ENCODE data around the gene DNAJC5. TPM values are rescaled to one million over a fixed set of nuclear protein-coding genes. Genes with fewer than 3 reads are reported as not detected.

The DNAJC5 gene
- total RNA-seq, 1 experiment from 2014 or later = 28.5 TPM

DNA sequence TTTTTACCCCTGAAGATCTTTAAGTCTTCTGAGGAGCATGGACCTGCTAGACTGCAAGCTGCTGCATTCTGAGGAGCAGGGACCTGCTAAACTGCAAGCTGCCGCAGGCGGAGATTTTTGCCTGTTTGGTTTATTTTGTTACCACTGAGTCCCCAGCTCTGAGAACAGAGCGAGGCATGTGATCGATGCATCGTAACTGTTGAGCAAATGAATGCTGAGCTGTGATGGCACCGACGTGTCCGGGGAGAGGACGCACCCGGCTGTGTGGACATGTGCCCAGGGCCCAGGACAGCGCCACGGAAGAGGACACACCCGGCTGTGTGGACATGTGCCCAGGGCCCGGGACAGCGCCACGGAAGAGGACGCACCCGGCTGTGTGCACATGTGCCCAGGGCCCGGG lies 24.2 kb downstream of the DNAJC5 start (continued):
- TF ChIP-seq, protein P1, sequence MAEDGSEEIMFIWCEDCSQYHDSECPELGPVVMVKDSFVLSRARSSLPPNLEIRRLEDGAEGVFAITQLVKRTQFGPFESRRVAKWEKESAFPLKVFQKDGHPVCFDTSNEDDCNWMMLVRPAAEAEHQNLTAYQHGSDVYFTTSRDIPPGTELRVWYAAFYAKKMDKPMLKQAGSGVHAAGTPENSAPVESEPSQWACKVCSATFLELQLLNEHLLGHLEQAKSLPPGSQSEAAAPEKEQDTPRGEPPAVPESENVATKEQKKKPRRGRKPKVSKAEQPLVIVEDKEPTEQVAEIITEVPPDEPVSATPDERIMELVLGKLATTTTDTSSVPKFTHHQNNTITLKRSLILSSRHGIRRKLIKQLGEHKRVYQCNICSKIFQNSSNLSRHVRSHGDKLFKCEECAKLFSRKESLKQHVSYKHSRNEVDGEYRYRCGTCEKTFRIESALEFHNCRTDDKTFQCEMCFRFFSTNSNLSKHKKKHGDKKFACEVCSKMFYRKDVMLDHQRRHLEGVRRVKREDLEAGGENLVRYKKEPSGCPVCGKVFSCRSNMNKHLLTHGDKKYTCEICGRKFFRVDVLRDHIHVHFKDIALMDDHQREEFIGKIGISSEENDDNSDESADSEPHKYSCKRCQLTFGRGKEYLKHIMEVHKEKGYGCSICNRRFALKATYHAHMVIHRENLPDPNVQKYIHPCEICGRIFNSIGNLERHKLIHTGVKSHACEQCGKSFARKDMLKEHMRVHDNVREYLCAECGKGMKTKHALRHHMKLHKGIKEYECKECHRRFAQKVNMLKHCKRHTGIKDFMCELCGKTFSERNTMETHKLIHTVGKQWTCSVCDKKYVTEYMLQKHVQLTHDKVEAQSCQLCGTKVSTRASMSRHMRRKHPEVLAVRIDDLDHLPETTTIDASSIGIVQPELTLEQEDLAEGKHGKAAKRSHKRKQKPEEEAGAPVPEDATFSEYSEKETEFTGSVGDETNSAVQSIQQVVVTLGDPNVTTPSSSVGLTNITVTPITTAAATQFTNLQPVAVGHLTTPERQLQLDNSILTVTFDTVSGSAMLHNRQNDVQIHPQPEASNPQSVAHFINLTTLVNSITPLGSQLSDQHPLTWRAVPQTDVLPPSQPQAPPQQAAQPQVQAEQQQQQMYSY (CRISPR knock-in tag; IDR thresholded peaks at IDR 0.05) = no peak
- TF ChIP-seq, protein P2, sequence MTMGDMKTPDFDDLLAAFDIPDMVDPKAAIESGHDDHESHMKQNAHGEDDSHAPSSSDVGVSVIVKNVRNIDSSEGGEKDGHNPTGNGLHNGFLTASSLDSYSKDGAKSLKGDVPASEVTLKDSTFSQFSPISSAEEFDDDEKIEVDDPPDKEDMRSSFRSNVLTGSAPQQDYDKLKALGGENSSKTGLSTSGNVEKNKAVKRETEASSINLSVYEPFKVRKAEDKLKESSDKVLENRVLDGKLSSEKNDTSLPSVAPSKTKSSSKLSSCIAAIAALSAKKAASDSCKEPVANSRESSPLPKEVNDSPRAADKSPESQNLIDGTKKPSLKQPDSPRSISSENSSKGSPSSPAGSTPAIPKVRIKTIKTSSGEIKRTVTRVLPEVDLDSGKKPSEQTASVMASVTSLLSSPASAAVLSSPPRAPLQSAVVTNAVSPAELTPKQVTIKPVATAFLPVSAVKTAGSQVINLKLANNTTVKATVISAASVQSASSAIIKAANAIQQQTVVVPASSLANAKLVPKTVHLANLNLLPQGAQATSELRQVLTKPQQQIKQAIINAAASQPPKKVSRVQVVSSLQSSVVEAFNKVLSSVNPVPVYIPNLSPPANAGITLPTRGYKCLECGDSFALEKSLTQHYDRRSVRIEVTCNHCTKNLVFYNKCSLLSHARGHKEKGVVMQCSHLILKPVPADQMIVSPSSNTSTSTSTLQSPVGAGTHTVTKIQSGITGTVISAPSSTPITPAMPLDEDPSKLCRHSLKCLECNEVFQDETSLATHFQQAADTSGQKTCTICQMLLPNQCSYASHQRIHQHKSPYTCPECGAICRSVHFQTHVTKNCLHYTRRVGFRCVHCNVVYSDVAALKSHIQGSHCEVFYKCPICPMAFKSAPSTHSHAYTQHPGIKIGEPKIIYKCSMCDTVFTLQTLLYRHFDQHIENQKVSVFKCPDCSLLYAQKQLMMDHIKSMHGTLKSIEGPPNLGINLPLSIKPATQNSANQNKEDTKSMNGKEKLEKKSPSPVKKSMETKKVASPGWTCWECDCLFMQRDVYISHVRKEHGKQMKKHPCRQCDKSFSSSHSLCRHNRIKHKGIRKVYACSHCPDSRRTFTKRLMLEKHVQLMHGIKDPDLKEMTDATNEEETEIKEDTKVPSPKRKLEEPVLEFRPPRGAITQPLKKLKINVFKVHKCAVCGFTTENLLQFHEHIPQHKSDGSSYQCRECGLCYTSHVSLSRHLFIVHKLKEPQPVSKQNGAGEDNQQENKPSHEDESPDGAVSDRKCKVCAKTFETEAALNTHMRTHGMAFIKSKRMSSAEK (CRISPR knock-in tag; IDR thresholded peaks at IDR 0.05; ENCODE audit: borderline replicate concordance) = no peak
- TF ChIP-seq, protein P3, sequence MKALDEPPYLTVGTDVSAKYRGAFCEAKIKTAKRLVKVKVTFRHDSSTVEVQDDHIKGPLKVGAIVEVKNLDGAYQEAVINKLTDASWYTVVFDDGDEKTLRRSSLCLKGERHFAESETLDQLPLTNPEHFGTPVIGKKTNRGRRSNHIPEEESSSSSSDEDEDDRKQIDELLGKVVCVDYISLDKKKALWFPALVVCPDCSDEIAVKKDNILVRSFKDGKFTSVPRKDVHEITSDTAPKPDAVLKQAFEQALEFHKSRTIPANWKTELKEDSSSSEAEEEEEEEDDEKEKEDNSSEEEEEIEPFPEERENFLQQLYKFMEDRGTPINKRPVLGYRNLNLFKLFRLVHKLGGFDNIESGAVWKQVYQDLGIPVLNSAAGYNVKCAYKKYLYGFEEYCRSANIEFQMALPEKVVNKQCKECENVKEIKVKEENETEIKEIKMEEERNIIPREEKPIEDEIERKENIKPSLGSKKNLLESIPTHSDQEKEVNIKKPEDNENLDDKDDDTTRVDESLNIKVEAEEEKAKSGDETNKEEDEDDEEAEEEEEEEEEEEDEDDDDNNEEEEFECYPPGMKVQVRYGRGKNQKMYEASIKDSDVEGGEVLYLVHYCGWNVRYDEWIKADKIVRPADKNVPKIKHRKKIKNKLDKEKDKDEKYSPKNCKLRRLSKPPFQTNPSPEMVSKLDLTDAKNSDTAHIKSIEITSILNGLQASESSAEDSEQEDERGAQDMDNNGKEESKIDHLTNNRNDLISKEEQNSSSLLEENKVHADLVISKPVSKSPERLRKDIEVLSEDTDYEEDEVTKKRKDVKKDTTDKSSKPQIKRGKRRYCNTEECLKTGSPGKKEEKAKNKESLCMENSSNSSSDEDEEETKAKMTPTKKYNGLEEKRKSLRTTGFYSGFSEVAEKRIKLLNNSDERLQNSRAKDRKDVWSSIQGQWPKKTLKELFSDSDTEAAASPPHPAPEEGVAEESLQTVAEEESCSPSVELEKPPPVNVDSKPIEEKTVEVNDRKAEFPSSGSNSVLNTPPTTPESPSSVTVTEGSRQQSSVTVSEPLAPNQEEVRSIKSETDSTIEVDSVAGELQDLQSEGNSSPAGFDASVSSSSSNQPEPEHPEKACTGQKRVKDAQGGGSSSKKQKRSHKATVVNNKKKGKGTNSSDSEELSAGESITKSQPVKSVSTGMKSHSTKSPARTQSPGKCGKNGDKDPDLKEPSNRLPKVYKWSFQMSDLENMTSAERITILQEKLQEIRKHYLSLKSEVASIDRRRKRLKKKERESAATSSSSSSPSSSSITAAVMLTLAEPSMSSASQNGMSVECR (CRISPR knock-in tag; IDR thresholded peaks at IDR 0.05; ENCODE audit: borderline replicate concordance) = no peak
- TF ChIP-seq PRRX2 (CRISPR knock-in tag; IDR thresholded peaks at IDR 0.05) = no peak

DNA sequence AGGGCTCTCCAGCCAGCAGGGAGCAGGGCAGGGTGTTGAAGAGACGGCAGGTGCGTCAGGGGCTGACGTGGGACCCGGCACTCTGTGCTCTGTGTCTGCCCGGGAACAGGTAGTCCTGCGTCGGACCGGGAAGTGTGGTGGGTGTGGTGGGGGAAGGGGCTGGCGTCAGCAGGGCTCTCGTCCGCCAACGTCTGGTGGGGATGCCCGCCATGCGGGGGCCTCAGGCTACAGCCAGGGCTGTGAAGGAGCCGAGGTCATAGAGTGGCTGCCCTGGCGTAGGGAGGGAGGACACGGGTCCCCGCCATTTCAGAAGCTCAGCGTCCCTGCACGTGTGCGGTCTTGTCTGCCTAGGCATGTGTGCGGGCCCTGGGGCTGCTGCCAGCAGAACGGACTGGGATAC lies 25.3 kb downstream of the DNAJC5 start:
- DNase-seq (ENCODE audit: low spot score) = no peak
- POLR2A ChIA-PET = no interaction called here
- no peaks in the 10 kb centered on the region for H3K4me1 Mint-ChIP-seq
- TF ChIP-seq GTF2I (CRISPR knock-in tag; conservative IDR thresholded peaks at IDR 0.05) (no peak), RELA (CRISPR knock-in tag; IDR thresholded peaks at IDR 0.05; ENCODE audit: borderline replicate concordance) (no peak), ZNF232 (CRISPR knock-in tag; IDR thresholded peaks at IDR 0.05) (no peak), RORB (CRISPR knock-in tag; IDR thresholded peaks at IDR 0.05) (no peak), KAT7 (CRISPR knock-in tag; IDR thresholded peaks at IDR 0.05; ENCODE audit: borderline replicate concordance) (no peak), NR2C2 (CRISPR knock-in tag; IDR thresholded peaks at IDR 0.05) (no peak), NFATC4 (CRISPR knock-in tag; IDR thresholded peaks at IDR 0.05) (no peak), TP53 (CRISPR knock-in tag; IDR thresholded peaks at IDR 0.05) (no peak), MYBL2 (CRISPR knock-in tag; IDR thresholded peaks at IDR 0.05) (no peak), CREM (CRISPR knock-in tag; IDR thresholded peaks at IDR 0.05) (no peak)
- TF ChIP-seq, protein P4, sequence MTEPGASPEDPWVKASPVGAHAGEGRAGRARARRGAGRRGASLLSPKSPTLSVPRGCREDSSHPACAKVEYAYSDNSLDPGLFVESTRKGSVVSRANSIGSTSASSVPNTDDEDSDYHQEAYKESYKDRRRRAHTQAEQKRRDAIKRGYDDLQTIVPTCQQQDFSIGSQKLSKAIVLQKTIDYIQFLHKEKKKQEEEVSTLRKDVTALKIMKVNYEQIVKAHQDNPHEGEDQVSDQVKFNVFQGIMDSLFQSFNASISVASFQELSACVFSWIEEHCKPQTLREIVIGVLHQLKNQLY (CRISPR knock-in tag; IDR thresholded peaks at IDR 0.05) = no peak
- TF ChIP-seq, protein P5, sequence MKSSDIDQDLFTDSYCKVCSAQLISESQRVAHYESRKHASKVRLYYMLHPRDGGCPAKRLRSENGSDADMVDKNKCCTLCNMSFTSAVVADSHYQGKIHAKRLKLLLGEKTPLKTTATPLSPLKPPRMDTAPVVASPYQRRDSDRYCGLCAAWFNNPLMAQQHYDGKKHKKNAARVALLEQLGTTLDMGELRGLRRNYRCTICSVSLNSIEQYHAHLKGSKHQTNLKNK (CRISPR knock-in tag; IDR thresholded peaks at IDR 0.05) = no peak
- TF ChIP-seq, protein P2 (CRISPR knock-in tag; IDR thresholded peaks at IDR 0.05; ENCODE audit: borderline replicate concordance) = no peak
- TF ChIP-seq, protein P6, sequence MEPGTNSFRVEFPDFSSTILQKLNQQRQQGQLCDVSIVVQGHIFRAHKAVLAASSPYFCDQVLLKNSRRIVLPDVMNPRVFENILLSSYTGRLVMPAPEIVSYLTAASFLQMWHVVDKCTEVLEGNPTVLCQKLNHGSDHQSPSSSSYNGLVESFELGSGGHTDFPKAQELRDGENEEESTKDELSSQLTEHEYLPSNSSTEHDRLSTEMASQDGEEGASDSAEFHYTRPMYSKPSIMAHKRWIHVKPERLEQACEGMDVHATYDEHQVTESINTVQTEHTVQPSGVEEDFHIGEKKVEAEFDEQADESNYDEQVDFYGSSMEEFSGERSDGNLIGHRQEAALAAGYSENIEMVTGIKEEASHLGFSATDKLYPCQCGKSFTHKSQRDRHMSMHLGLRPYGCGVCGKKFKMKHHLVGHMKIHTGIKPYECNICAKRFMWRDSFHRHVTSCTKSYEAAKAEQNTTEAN (CRISPR knock-in tag; IDR thresholded peaks at IDR 0.05) = no peak

More for the DNA sequence above, 25.3 kb downstream of the DNAJC5 start:
- CTCF ChIA-PET = interaction anchor here (1.3 kb wide), 1 partner anchor 145 kb away, joined by 3 read pairs; no protein-coding TSS in a partner anchor
- Mint-ChIP-seq H3K36me3 (peaks cover 27% of the 10 kb centered on the region), H3K27ac (no peak overlapping the region), H3K4me3 (no peak overlapping the region), H3K9me3 (peaks cover 15% of the 10 kb centered on the region), H3K27me3 (ENCODE audit: low read depth) (no peaks in the 10 kb centered on the region)
- no peak for ATAC-seq
